Thyroid gland (tissue), 4 donors: ENCODE data around the gene PPIL3. TPM values are rescaled to one million over a fixed set of nuclear protein-coding genes. Genes with fewer than 3 reads are reported as not detected.

ENCODE experiments used
- DNase-seq, 2 donors: peaks; one replicate each; pipeline ENCODE4 v3.0.0-alpha.2; 2019
- H3K27ac ChIP-seq, 3 donors: fragments of 200-600 bp; sonication (generic); 1 replicate in 2 of 3; 2 replicates in 1 of 3; pipeline ENCODE4 v1.5.1; 2016 to 2019; ENCODE audit warnings: mild to moderate bottlenecking in 1 of 3, moderate library complexity in 1 of 3
- H3K27me3 ChIP-seq: fragments of 200-600 bp; sonication (generic); one replicate; pipeline ENCODE4 v1.5.1; 2019
- H3K36me3 ChIP-seq, 2 donors: fragments of 200-600 bp; sonication (generic); one replicate each; pipeline ENCODE4 v1.5.1; 2016 to 2019
- H3K4me1 ChIP-seq, 2 donors: fragments of 200-600 bp; sonication (generic); one replicate each; pipeline ENCODE4 v1.5.1; 2017 to 2019
- H3K4me3 ChIP-seq, 3 donors: fragments of 200-600 bp; sonication (generic); replicated peaks in 1 of 3; 1 replicate in 2 of 3; 2 replicates in 1 of 3; pipeline ENCODE4 v1.5.1; 2016; ENCODE audit warnings: mild to moderate bottlenecking in 1 of 3
- H3K9me3 ChIP-seq: fragments of 200-600 bp; sonication (generic); one replicate; pipeline ENCODE4 v1.5.1; 2017
- CTCF ChIP-seq, 6 experiments: fragments of 200-600 bp in 3 of 6; fragments of 450-650 bp in 3 of 6; sonication (generic) in 3 of 6; IDR thresholded peaks; one replicate each; pipeline ENCODE4 v1.5.1; 2016 to 2019; ENCODE audit warnings: antibody characterized with exemption in 6 of 6, mild to moderate bottlenecking in 2 of 6, inconsistent platforms in 1 of 6, moderate library complexity in 1 of 6
- POLR2A ChIP-seq, 2 donors: fragments of 450-650 bp; IDR thresholded peaks; one replicate each; pipeline ENCODE4 v1.6.1; 2017; ENCODE audit warnings: antibody characterized with exemption in 2 of 2, mild to moderate bottlenecking in 2 of 2, moderate library complexity in 1 of 2
- WGBS, 2 donors: methylation state at CpG; one replicate each; pipeline ENCODE4 v1.1.5; 2017; 5-methylcytosine and 5-hydroxymethylcytosine counted together
- intact Hi-C: fragments of 100-400 bp; cut with DNase I; formaldehyde crosslinking; loops from one replicate; pipeline ENCODE4 v1.15.1; 2023
- total RNA-seq, 4 donors: library from RNA; depleted of rRNA; stranded (reverse); fragments of >200 nt; gene quantifications; one replicate each; pipeline ENCODE4 v1.2.3, GENCODE V29; 2016

Gene PPIL3
- total RNA-seq, 4 donors from 2014 or later, result 12.2 to 30.3 (median 26.6) TPM

DNA sequence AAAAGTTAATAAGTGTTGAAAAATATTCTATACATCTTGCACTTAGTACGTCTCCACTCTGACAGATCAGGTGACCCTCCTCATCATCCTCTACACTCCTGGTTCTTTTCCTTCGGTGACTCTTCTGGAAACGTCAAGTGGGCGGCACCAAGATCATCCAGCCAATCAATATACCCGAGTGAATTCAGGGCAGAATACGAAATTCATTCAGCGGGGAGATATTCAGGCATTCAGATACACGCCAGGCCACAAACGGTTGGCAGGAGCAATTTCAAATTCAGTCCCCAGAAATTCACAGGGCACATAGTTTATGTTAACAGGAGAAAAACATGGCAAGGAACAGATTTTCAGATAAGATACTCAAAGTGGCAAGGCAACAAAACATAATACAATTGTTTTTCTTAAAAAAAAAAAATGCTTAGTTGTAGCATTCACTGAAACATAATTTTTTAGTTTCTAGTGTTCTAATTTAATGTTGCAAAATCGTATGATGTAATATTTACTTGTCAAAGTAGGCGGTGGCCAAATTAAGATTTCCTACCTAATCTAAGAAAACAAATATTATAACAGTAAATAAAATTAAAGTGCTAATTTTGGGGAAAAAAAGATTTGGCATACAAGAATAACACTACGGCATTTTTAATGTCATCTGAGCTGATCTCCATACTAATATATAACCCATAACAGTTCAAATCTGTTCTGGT is 28.6 kb downstream of the PPIL3 start:
- H3K4me1 ChIP-seq, result peaks cover 23 to 30% of the 10 kb centered on the region in 2 donors
- 47 to 56% methylated on average over 12 of the region's 12 CpGs for WGBS, 2 donors
- no peaks in the 10 kb centered on the region for H3K27me3 ChIP-seq
- no peak for DNase-seq
- peaks cover 45 to 51% of the 10 kb centered on the region in 2 donors for H3K36me3 ChIP-seq
- H3K4me3 ChIP-seq, result peak overlapping the region in 1 of 3 donors; percentile 90
- no peak for TF ChIP-seq CTCF (IDR thresholded peaks at IDR 0.05)
- TF ChIP-seq POLR2A (IDR thresholded peaks at IDR 0.05), result no peak
- H3K27ac ChIP-seq, result peak overlapping the region in 2 of 3 donors; percentile 50 to 100
- no peaks in the 10 kb centered on the region for H3K9me3 ChIP-seq
- intact Hi-C loops, result loop anchor here (5.0 kb wide), 1 partner anchor 48 kb away; the partner anchor contains the start of gene BZW1

- H3K27me3 ChIP-seq, result no peaks in the 10 kb centered on the region
- 89 to 91% methylated on average over 8 of the region's 8 CpGs for WGBS, 2 donors
- no peak overlapping the region for H3K4me3 ChIP-seq
- H3K36me3 ChIP-seq, result peaks cover 80 to 82% of the 10 kb centered on the region in 2 donors
- TF ChIP-seq CTCF (IDR thresholded peaks at IDR 0.05) (no peak), POLR2A (IDR thresholded peaks at IDR 0.05) (no peak)
- H3K27ac ChIP-seq, result no peak overlapping the region
- H3K4me1 ChIP-seq, result peaks cover 23 to 30% of the 10 kb centered on the region in 2 donors
- DNase-seq, result no peak
- intact Hi-C loops, result no loop called here
- no peaks in the 10 kb centered on the region for H3K9me3 ChIP-seq
Measured at GRCh38 chr2:200856806-200857205, 32.1 kb downstream of the PPIL3 start.

DNA sequence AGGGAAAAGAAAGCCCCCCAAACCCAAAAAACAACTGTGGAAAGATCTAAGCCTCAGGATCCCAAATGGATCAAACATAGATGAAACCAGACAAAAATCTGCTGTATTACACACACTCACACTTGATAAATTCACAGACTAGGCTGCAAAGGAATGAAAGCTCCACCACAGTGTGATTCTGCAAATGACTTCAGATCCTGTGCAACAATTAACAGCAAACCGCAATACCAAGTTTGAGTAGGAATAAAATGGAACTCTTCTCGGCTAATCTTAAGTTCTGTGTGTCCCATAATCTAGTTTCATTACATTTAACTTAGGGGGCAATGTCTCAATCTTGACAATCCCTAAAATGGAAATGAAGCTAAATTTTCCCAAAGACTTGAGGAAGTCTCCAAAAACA is 36.3 kb downstream of the PPIL3 start:
- Histone ChIP-seq H3K27ac (no peak overlapping the region), H3K9me3 (no peaks in the 10 kb centered on the region), H3K36me3 (peaks cover 73 to 74% of the 10 kb centered on the region in 2 donors), H3K4me3 (no peak overlapping the region), H3K4me1 (peaks cover 0 to 3% of the 10 kb centered on the region in 2 donors), H3K27me3 (no peaks in the 10 kb centered on the region)
- WGBS, 2 donors, result 97 to 100% methylated on average over 2 of the region's 2 CpGs
- no peak for TF ChIP-seq POLR2A (IDR thresholded peaks at IDR 0.05)
- TF ChIP-seq CTCF (IDR thresholded peaks at IDR 0.05), result no peak
- no peak for DNase-seq
- intact Hi-C loops, result no loop called here

DNA sequence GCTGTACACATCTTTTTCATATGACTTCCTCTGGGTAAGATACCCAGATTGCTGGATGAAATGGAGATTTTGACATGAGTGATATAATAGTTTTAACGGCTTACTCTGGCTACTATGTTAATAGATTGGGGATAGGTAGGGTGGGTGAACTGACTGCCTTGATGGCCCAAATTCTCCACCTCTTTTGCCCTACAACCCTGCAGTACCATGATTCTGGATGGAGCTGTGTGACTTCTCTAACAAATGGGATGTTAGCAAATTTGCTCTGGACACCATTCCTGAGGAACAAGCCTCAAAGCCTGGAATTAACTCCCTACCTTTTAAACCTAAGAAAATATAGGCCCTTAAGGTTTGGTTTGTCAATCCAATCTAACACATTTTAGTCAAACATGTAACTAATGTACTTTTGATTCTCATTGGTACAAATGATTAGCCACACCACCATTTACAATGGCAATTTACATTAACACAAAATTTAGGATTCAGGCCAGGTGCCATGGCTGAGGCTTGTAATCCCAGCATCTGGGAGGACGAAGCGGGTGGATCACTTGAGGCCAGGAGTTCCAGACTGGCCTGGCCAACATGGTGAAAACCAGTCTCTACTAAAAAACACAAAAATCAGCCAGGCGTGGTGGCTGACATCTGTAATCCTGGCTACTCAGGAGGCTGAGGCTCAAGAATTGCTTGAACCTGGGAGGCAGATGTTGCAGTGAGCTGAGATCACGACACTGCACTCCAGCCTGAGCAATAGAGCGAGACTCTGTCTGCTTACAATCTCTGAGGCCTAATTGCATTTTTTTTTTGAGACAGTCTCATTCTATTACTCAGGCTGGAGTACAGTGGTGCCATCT is 37.3 kb downstream of the PPIL3 start:
- TF ChIP-seq POLR2A (IDR thresholded peaks at IDR 0.05), result no peak
- Histone ChIP-seq H3K27me3 (no peaks in the 10 kb centered on the region), H3K4me3 (no peak overlapping the region), H3K27ac (no peak overlapping the region), H3K36me3 (peaks cover 63 to 64% of the 10 kb centered on the region in 2 donors), H3K9me3 (no peaks in the 10 kb centered on the region), H3K4me1 (no peaks in the 10 kb centered on the region)
- intact Hi-C loops, result no loop called here
- no peak for DNase-seq
- WGBS, 2 donors, result 92 to 95% methylated on average over 6 of the region's 6 CpGs

DNA sequence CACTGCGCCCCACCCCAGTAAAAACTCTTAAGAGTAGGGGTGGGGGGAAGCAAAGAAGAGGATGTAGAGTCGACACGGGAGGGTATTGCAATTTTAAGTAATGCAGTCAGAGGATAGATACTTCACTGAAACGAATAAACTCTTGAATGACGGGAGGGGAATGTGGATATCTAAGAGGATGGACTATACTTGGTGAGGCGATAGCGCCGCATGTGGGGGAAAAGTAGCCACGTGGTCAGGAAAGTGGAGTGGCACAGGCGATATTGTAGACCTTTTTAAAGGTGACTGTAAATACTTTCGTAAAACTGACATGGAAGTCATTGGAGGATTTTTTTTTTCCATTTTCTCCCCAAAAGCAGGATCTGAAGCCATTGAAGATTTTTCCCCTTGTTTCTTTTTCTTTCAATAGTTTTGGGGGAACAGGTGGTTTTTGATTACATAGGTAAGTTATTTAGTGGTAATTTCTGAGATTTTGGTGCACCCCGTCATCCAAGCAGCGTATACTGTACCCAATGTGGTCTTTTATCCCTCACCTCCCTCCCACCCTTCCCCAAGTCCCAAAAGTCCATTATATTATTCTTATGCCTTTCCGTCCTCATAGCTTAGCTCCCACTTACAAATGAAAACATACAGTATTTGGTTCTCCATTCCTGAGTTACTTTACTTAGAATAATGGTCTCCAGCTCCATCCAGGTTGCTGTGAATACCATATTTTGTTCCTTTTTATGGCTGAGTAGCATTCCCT is 38.2 kb downstream of the PPIL3 start:
- intact Hi-C loops, result no loop called here
- no peaks in the 10 kb centered on the region for H3K27me3 ChIP-seq
- H3K9me3 ChIP-seq, result no peaks in the 10 kb centered on the region
- DNase-seq, result no peak
- H3K27ac ChIP-seq, result no peak overlapping the region
- no peak overlapping the region for H3K4me3 ChIP-seq
- TF ChIP-seq CTCF (IDR thresholded peaks at IDR 0.05) (no peak), POLR2A (IDR thresholded peaks at IDR 0.05) (no peak)
- peaks cover 54% of the 10 kb centered on the region in 2 donors for H3K36me3 ChIP-seq
- WGBS, 2 donors, result 89 to 94% methylated on average over 14 of the region's 14 CpGs
- no peaks in the 10 kb centered on the region for H3K4me1 ChIP-seq
